ENCODE results near the gene VWF. TPM values are rescaled to one million over a fixed set of nuclear protein-coding genes. Genes with fewer than 3 reads are reported as not detected.
A peak's percentile ranks its signal among the peaks of the same experiment; 100 is the strongest.

The VWF gene
- total and polyA plus RNA-seq, 2 donors (not counting 1 experiment from before 2014, with no cell fraction given), result not detected

- intact Hi-C loops (cut with micrococcal nuclease), result loop anchor here (1.0 to 10.0 kb wide), 2 partner anchors 132 to 222 kb away; no protein-coding TSS in a partner anchor
- no peak overlapping the region for H3K4me2 ChIP-seq (replicated peaks; ENCODE audit: low read depth, low read length, poor library complexity, severe bottlenecking)
Measured at GRCh38 chr12:6062757-6063735, 61.4 kb downstream of the VWF start.

More at GRCh38 chr12:6062757-6063735, 61.4 kb downstream of the VWF start:
- no peaks in the 10 kb centered on the region for H3K4me1 ChIP-seq (ENCODE audit: control insufficient read depth in 2 of 2, insufficient read depth in 2 of 2, low read length in 2 of 2)
- H3K27me3 ChIP-seq (replicated peaks in 1 of 4; ENCODE audit: control extremely low read depth in 1 of 4, control insufficient read depth in 3 of 4, insufficient read depth in 4 of 4, low read length in 3 of 4), result peaks cover 0 to 10% (median 1%) of the 10 kb centered on the region in 4 experiments
- H3K36me3 ChIP-seq (replicated peaks in 1 of 2; ENCODE audit: control extremely low read depth in 1 of 2, control insufficient read depth in 1 of 2, extremely low read depth in 1 of 2, insufficient read depth in 2 of 2, low read length in 1 of 2), result no peaks in the 10 kb centered on the region
- no peak overlapping the region for H3K27ac ChIP-seq (ENCODE audit: low read length in 2 of 2)
- Mint-ChIP-seq H3K4me1 (no peaks in the 10 kb centered on the region), H3K27me3 (peaks cover 30% of the 10 kb centered on the region), H3K4me3 (no peak overlapping the region), H3K27ac (no peak overlapping the region), H3K9me3 (ENCODE audit: insufficient read depth) (no peaks in the 10 kb centered on the region)
- no peak overlapping the region for H2AFZ ChIP-seq (ENCODE audit: insufficient read depth, low read depth, low read length, poor library complexity, severe bottlenecking)
- H3K9me3 ChIP-seq (ENCODE audit: control extremely low read depth in 1 of 3, control insufficient read depth in 2 of 3, insufficient read depth in 1 of 3, low read length in 2 of 3), result peaks cover 0 to 5% (median 0%) of the 10 kb centered on the region in 3 donors
- no peak overlapping the region for H3K9ac ChIP-seq (ENCODE audit: low read length)
- DNase-seq (peak; percentile 69), ATAC-seq (ENCODE audit: low read depth) (peak; percentile 78)
- POLR2A ChIA-PET, result no interaction called here
- no peaks in the 10 kb centered on the region for H3K79me2 ChIP-seq (ENCODE audit: control insufficient read depth, insufficient read depth, low read length)
- no peak overlapping the region for H3K4me3 ChIP-seq (ENCODE audit: control extremely low read depth in 1 of 5, extremely low read depth in 1 of 5, insufficient read depth in 1 of 5, low read depth in 2 of 5, low read length in 4 of 5)
- H4K20me1 ChIP-seq (ENCODE audit: control insufficient read depth, insufficient read depth, low read length, poor library complexity, severe bottlenecking), result no peaks in the 10 kb centered on the region
- CTCF ChIA-PET, result interaction anchor here (1.0 kb wide), 1 partner anchor 216 kb away, joined by 5 read pairs; no protein-coding TSS in a partner anchor
- 73% methylated on average over 4 of the region's 20 CpGs for WGBS (ENCODE audit: insufficient coverage)
- TF ChIP-seq, protein P1, sequence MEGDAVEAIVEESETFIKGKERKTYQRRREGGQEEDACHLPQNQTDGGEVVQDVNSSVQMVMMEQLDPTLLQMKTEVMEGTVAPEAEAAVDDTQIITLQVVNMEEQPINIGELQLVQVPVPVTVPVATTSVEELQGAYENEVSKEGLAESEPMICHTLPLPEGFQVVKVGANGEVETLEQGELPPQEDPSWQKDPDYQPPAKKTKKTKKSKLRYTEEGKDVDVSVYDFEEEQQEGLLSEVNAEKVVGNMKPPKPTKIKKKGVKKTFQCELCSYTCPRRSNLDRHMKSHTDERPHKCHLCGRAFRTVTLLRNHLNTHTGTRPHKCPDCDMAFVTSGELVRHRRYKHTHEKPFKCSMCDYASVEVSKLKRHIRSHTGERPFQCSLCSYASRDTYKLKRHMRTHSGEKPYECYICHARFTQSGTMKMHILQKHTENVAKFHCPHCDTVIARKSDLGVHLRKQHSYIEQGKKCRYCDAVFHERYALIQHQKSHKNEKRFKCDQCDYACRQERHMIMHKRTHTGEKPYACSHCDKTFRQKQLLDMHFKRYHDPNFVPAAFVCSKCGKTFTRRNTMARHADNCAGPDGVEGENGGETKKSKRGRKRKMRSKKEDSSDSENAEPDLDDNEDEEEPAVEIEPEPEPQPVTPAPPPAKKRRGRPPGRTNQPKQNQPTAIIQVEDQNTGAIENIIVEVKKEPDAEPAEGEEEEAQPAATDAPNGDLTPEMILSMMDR (IDR thresholded peaks at IDR 0.05), result peak; percentile 83
- TF ChIP-seq EZH2 (IDR thresholded peaks at IDR 0.05; ENCODE audit: borderline replicate concordance, insufficient read depth, low read depth, low read length, poor library complexity, severe bottlenecking), result no peak
